ENCODE data around the gene MDFIC. TPM values are rescaled to one million over a fixed set of nuclear protein-coding genes. Genes with fewer than 3 reads are reported as not detected.

MDFIC gene
- total and polyA plus RNA-seq, 4 donors, result 3.2 to 6.6 (median 5.3) TPM

- TF ChIP-seq CTCF (IDR thresholded peaks at IDR 0.05; ENCODE audit: low read depth, low read length, missing input control) (no peak), NR2F2 (IDR thresholded peaks at IDR 0.05) (no peak), MAX (IDR thresholded peaks at IDR 0.05) (no peak), FOXA1 (IDR thresholded peaks at IDR 0.05) (no peak)
These were observed 144.2 kb downstream of the MDFIC start (continued) for GRCh38 chr7:115066050-115066449.

GRCh38 chr7:115066634-115067033 lies 144.7 kb downstream of the MDFIC start:
- no peak overlapping the region for H3K9ac ChIP-seq (ENCODE audit: low read depth in 1 of 2, low read length in 2 of 2)
- H3K36me3 ChIP-seq (ENCODE audit: control insufficient read depth in 4 of 4, insufficient read depth in 3 of 4, low read depth in 1 of 4, low read length in 3 of 4), result no peaks in the 10 kb centered on the region
- no peaks in the 10 kb centered on the region for H3K27me3 ChIP-seq (ENCODE audit: control insufficient read depth in 4 of 4, insufficient read depth in 4 of 4, low read length in 3 of 4)
- DNase-seq (ENCODE audit: low spot score), result no peak
- H3K27ac ChIP-seq (ENCODE audit: low read depth in 1 of 2, low read length in 2 of 2), result no peak overlapping the region
- no peak overlapping the region for H3K4me3 ChIP-seq (ENCODE audit: low read depth in 1 of 3, low read length in 3 of 3)
- H3K9me3 ChIP-seq (ENCODE audit: control insufficient read depth in 4 of 4, low read length in 3 of 4), result no peaks in the 10 kb centered on the region
- no peaks in the 10 kb centered on the region for H3K4me1 ChIP-seq (ENCODE audit: control insufficient read depth in 4 of 4, insufficient read depth in 4 of 4, low read length in 3 of 4)
- TF ChIP-seq TAF1 (conservative IDR thresholded peaks at IDR 0.05) (no peak), RXRA (IDR thresholded peaks at IDR 0.05) (no peak), EGR1 (IDR thresholded peaks at IDR 0.05; ENCODE audit: low read depth in 2 of 2) (no peak), JUND (IDR thresholded peaks at IDR 0.05) (no peak), FOXA2 (IDR thresholded peaks at IDR 0.05) (no peak), YY1 (IDR thresholded peaks at IDR 0.05) (no peak), SP1 (IDR thresholded peaks at IDR 0.05) (no peak), HNF4G (IDR thresholded peaks at IDR 0.05) (no peak)
- TF ChIP-seq, protein P1, sequence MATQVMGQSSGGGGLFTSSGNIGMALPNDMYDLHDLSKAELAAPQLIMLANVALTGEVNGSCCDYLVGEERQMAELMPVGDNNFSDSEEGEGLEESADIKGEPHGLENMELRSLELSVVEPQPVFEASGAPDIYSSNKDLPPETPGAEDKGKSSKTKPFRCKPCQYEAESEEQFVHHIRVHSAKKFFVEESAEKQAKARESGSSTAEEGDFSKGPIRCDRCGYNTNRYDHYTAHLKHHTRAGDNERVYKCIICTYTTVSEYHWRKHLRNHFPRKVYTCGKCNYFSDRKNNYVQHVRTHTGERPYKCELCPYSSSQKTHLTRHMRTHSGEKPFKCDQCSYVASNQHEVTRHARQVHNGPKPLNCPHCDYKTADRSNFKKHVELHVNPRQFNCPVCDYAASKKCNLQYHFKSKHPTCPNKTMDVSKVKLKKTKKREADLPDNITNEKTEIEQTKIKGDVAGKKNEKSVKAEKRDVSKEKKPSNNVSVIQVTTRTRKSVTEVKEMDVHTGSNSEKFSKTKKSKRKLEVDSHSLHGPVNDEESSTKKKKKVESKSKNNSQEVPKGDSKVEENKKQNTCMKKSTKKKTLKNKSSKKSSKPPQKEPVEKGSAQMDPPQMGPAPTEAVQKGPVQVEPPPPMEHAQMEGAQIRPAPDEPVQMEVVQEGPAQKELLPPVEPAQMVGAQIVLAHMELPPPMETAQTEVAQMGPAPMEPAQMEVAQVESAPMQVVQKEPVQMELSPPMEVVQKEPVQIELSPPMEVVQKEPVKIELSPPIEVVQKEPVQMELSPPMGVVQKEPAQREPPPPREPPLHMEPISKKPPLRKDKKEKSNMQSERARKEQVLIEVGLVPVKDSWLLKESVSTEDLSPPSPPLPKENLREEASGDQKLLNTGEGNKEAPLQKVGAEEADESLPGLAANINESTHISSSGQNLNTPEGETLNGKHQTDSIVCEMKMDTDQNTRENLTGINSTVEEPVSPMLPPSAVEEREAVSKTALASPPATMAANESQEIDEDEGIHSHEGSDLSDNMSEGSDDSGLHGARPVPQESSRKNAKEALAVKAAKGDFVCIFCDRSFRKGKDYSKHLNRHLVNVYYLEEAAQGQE (IDR thresholded peaks at IDR 0.05), result no peak
- WGBS, result 77% methylated on average over 1 of the region's 1 CpG

DNA sequence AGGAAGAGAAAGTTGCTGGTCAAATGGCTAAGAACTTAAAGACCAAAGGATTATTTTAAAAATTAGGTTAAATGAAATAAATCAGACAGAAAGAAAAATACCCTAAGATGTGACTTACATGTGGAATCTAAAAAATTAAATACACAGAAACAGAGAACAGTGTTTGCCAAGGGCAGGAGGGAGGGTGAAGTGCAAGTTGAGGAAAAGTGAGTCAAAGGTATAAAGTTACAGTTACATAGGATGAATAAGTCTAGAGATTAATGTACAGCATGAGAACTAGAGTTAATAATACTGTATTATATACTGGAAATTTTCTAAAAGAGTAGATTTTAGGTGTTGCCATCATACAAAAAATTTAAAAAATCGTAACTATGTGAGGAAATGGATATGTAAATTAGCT lies 146.3 kb downstream of the MDFIC start:
- Histone ChIP-seq H3K9ac (ENCODE audit: low read depth in 1 of 2, low read length in 2 of 2) (no peak overlapping the region), H3K27me3 (ENCODE audit: control insufficient read depth in 4 of 4, insufficient read depth in 4 of 4, low read length in 3 of 4) (no peaks in the 10 kb centered on the region), H3K9me3 (ENCODE audit: control insufficient read depth in 4 of 4, low read length in 3 of 4) (no peaks in the 10 kb centered on the region), H3K36me3 (ENCODE audit: control insufficient read depth in 4 of 4, insufficient read depth in 3 of 4, low read depth in 1 of 4, low read length in 3 of 4) (no peaks in the 10 kb centered on the region), H3K4me3 (ENCODE audit: low read depth in 1 of 3, low read length in 3 of 3) (no peak overlapping the region), H3K27ac (ENCODE audit: low read depth in 1 of 2, low read length in 2 of 2) (no peak overlapping the region), H3K4me1 (ENCODE audit: control insufficient read depth in 4 of 4, insufficient read depth in 4 of 4, low read length in 3 of 4) (no peaks in the 10 kb centered on the region)
- no peak for DNase-seq (ENCODE audit: low spot score)
- WGBS, result 98% methylated on average over 1 of the region's 1 CpG
- TF ChIP-seq FOXA1 (IDR thresholded peaks at IDR 0.05) (no peak), HNF4A (conservative IDR thresholded peaks at IDR 0.05) (no peak), GABPA (IDR thresholded peaks at IDR 0.05 in 1 of 2, conservative IDR thresholded peaks at IDR 0.05 in 1 of 2) (no peak), ZBTB33 (IDR thresholded peaks at IDR 0.05) (no peak), EGR1 (IDR thresholded peaks at IDR 0.05; ENCODE audit: low read depth in 2 of 2) (no peak), RXRA (IDR thresholded peaks at IDR 0.05) (no peak), FOXA2 (IDR thresholded peaks at IDR 0.05) (no peak), NR2F2 (IDR thresholded peaks at IDR 0.05) (no peak), HNF4G (IDR thresholded peaks at IDR 0.05) (no peak), MAX (IDR thresholded peaks at IDR 0.05) (no peak), SP1 (IDR thresholded peaks at IDR 0.05) (no peak), TAF1 (conservative IDR thresholded peaks at IDR 0.05) (no peak), RAD21 (IDR thresholded peaks at IDR 0.05) (no peak)
- TF ChIP-seq, protein P1 (IDR thresholded peaks at IDR 0.05), result no peak
- TF ChIP-seq, protein P2, sequence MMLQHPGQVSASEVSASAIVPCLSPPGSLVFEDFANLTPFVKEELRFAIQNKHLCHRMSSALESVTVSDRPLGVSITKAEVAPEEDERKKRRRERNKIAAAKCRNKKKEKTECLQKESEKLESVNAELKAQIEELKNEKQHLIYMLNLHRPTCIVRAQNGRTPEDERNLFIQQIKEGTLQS (IDR thresholded peaks at IDR 0.05), result no peak

Data from liver (tissue), 9 donors.